Skeletal muscle tissue (tissue), 4 donors: Measurements from ENCODE around the gene AFF1. TPM values are rescaled to one million over a fixed set of nuclear protein-coding genes. Genes with fewer than 3 reads are reported as not detected.

ENCODE experiments used
- H3K27ac ChIP-seq: one replicate; pipeline ENCODE4 v1.7.0; 2013; ENCODE audit warnings: mild to moderate bottlenecking, low read depth, low read length, inconsistent platforms
- H3K27me3 ChIP-seq, 3 donors: one replicate each; pipeline ENCODE4 v1.7.0; 2013; ENCODE audit warnings: low read length in 3 of 3; ENCODE audit not compliant: control insufficient read depth in 3 of 3, insufficient read depth in 3 of 3
- H3K36me3 ChIP-seq, 3 donors: one replicate each; pipeline ENCODE4 v1.7.0; 2013; ENCODE audit warnings: low read length in 3 of 3; ENCODE audit not compliant: control insufficient read depth in 3 of 3, insufficient read depth in 3 of 3
- H3K4me1 ChIP-seq, 3 donors: one replicate each; pipeline ENCODE4 v1.7.0; 2013; ENCODE audit warnings: low read length in 3 of 3, mild to moderate bottlenecking in 3 of 3; ENCODE audit not compliant: control insufficient read depth in 3 of 3, insufficient read depth in 3 of 3
- H3K4me3 ChIP-seq, 3 donors: one replicate each; pipeline ENCODE4 v1.7.0; 2013; ENCODE audit warnings: low read length in 3 of 3
- H3K9ac ChIP-seq, 3 donors: one replicate each; pipeline ENCODE4 v1.7.0; 2013; ENCODE audit warnings: low read length in 3 of 3, mild to moderate bottlenecking in 3 of 3, moderate library complexity in 2 of 3, low read depth in 1 of 3
- H3K9me3 ChIP-seq, 3 donors: one replicate each; pipeline ENCODE4 v1.7.0; 2013; ENCODE audit warnings: low read length in 3 of 3; ENCODE audit not compliant: control insufficient read depth in 3 of 3
- total RNA-seq: library from RNA; depleted of rRNA; stranded (reverse); fragments of >200 nt; gene quantifications from one replicate; pipeline ENCODE4 v1.2.3, GENCODE V29; 2014
- donor health status: Osteomylitis.

The AFF1 gene
- total RNA-seq, 1 donor from 2014 or later = 21.9 TPM

- Histone ChIP-seq H3K27me3 (no peaks in the 10 kb centered on the region), H3K9me3 (no peaks in the 10 kb centered on the region), H3K9ac (no peak overlapping the region), H3K4me1 (peaks cover 9 to 14% (median 14%) of the 10 kb centered on the region in 3 donors), H3K4me3 (no peak overlapping the region), H3K36me3 (peaks cover 0 to 7% (median 3%) of the 10 kb centered on the region in 3 donors), H3K27ac (no peak overlapping the region)
These were observed 16.2 kb downstream of the AFF1 start for GRCh38 chr4:86950831-86951525.

- Histone ChIP-seq H3K4me3 (no peak overlapping the region), H3K4me1 (peaks cover 7 to 14% (median 9%) of the 10 kb centered on the region in 3 donors), H3K27me3 (no peaks in the 10 kb centered on the region), H3K27ac (no peak overlapping the region), H3K36me3 (no peaks in the 10 kb centered on the region), H3K9ac (no peak overlapping the region), H3K9me3 (no peaks in the 10 kb centered on the region)
These were observed 21.2 kb downstream of the AFF1 start for GRCh38 chr4:86955888-86956451.

GRCh38 chr4:86957215-86957614 is 22.4 kb downstream of the AFF1 start:
- Histone ChIP-seq H3K4me3 (no peak overlapping the region), H3K36me3 (no peaks in the 10 kb centered on the region), H3K9ac (no peak overlapping the region), H3K27me3 (no peaks in the 10 kb centered on the region), H3K9me3 (no peaks in the 10 kb centered on the region), H3K4me1 (peaks cover 14 to 21% (median 16%) of the 10 kb centered on the region in 3 donors), H3K27ac (no peak overlapping the region)

- no peaks in the 10 kb centered on the region for H3K36me3 ChIP-seq
- H3K4me3 ChIP-seq = no peak overlapping the region
- no peaks in the 10 kb centered on the region for H3K9me3 ChIP-seq
- H3K27ac ChIP-seq = no peak overlapping the region
- H3K9ac ChIP-seq = no peak overlapping the region
- H3K27me3 ChIP-seq = no peaks in the 10 kb centered on the region
- peaks cover 14 to 21% (median 16%) of the 10 kb centered on the region in 3 donors for H3K4me1 ChIP-seq
These were observed 25.0 kb downstream of the AFF1 start for GRCh38 chr4:86959588-86960500.

GRCh38 chr4:86960557-86960961 is 25.7 kb downstream of the AFF1 start:
- peaks cover 14 to 21% (median 16%) of the 10 kb centered on the region in 3 donors for H3K4me1 ChIP-seq
- no peaks in the 10 kb centered on the region for H3K27me3 ChIP-seq
- H3K36me3 ChIP-seq = no peaks in the 10 kb centered on the region
- H3K9ac ChIP-seq = no peak overlapping the region
- H3K4me3 ChIP-seq = no peak overlapping the region
- H3K27ac ChIP-seq = peak overlapping the region; percentile 20
- H3K9me3 ChIP-seq = no peaks in the 10 kb centered on the region

GRCh38 chr4:86961116-86961515 is 26.3 kb downstream of the AFF1 start:
- Histone ChIP-seq H3K27me3 (no peaks in the 10 kb centered on the region), H3K27ac (peak overlapping the region; percentile 20), H3K9ac (peak overlapping the region in 1 of 3 donors; percentile 43), H3K4me1 (peaks cover 14 to 21% (median 16%) of the 10 kb centered on the region in 3 donors), H3K9me3 (no peaks in the 10 kb centered on the region), H3K36me3 (no peaks in the 10 kb centered on the region), H3K4me3 (no peak overlapping the region)

GRCh38 chr4:86961605-86962295 is 26.9 kb downstream of the AFF1 start:
- Histone ChIP-seq H3K4me1 (peaks cover 14 to 21% (median 16%) of the 10 kb centered on the region in 3 donors), H3K27ac (no peak overlapping the region), H3K27me3 (no peaks in the 10 kb centered on the region)

GRCh38 chr4:86963697-86964096 is 28.9 kb downstream of the AFF1 start:
- no peak overlapping the region for H3K9ac ChIP-seq
- no peaks in the 10 kb centered on the region for H3K9me3 ChIP-seq
- peaks cover 14 to 21% (median 16%) of the 10 kb centered on the region in 3 donors for H3K4me1 ChIP-seq
- H3K27ac ChIP-seq = no peak overlapping the region
- no peak overlapping the region for H3K4me3 ChIP-seq
- no peaks in the 10 kb centered on the region for H3K36me3 ChIP-seq
- H3K27me3 ChIP-seq = no peaks in the 10 kb centered on the region

More at GRCh38 chr4:86961605-86962295, 26.9 kb downstream of the AFF1 start:
- H3K36me3 ChIP-seq = no peaks in the 10 kb centered on the region
- H3K9ac ChIP-seq = peak overlapping the region in 1 of 3 donors; percentile 43
- H3K4me3 ChIP-seq = no peak overlapping the region
- H3K9me3 ChIP-seq = no peaks in the 10 kb centered on the region

GRCh38 chr4:86965019-86965976 is 30.5 kb downstream of the AFF1 start:
- Histone ChIP-seq H3K4me3 (no peak overlapping the region), H3K9me3 (no peaks in the 10 kb centered on the region), H3K4me1 (peaks cover 12 to 18% (median 13%) of the 10 kb centered on the region in 3 donors), H3K27me3 (no peaks in the 10 kb centered on the region), H3K36me3 (no peaks in the 10 kb centered on the region), H3K27ac (no peak overlapping the region), H3K9ac (no peak overlapping the region)
